Measurements from ENCODE around the gene ITPKB.

Gene ITPKB

GRCh38 chr1:226652613-226653012 lies 86.5 kb downstream of the ITPKB start:
- Histone ChIP-seq H3K36me3 (ENCODE audit: insufficient read depth, low read length) (peaks cover 18% of the 10 kb centered on the region), H3K79me2 (ENCODE audit: insufficient read depth, low read length) (peaks cover 29% of the 10 kb centered on the region), H4K20me1 (ENCODE audit: insufficient read depth, low read length) (peaks cover 24% of the 10 kb centered on the region), H3K4me2 (ENCODE audit: insufficient read depth, low read length) (no peak overlapping the region), H2AFZ (ENCODE audit: low read depth, low read length) (no peak overlapping the region), H3K4me1 (ENCODE audit: insufficient read depth, low read length) (peaks cover 52% of the 10 kb centered on the region), H3K27ac (ENCODE audit: low read length) (no peak overlapping the region; the same call in none of the 2 replicates), H3K9me3 (ENCODE audit: insufficient read depth, low read length, severe bottlenecking) (no peaks in the 10 kb centered on the region), H3K27me3 (ENCODE audit: insufficient read depth, low read length, poor library complexity) (no peaks in the 10 kb centered on the region), H3K4me3 (ENCODE audit: low read depth in 1 of 2, low read length in 2 of 2) (no peak overlapping the region), H3K9ac (ENCODE audit: low read depth, low read length) (no peak overlapping the region)
- no peak for DNase-seq
- no peak for ATAC-seq (ENCODE audit: insufficient read depth, low read depth)
- TF ChIP-seq CTCF (IDR thresholded peaks at IDR 0.05; ENCODE audit: borderline replicate concordance, extremely low read depth, low read length, poor library complexity, severe bottlenecking) (no peak), EZH2 (IDR thresholded peaks at IDR 0.05; ENCODE audit: borderline replicate concordance, low read depth, low read length, severe bottlenecking) (no peak)

- no peaks in the 10 kb centered on the region for H3K9me3 ChIP-seq (ENCODE audit: insufficient read depth, low read length, severe bottlenecking)
- H3K4me2 ChIP-seq (ENCODE audit: insufficient read depth, low read length), result no peak overlapping the region
- peaks cover 43% of the 10 kb centered on the region for H3K4me1 ChIP-seq (ENCODE audit: insufficient read depth, low read length)
- H3K4me3 ChIP-seq (ENCODE audit: low read depth in 1 of 2, low read length in 2 of 2), result no peak overlapping the region
- peaks cover 20% of the 10 kb centered on the region for H3K79me2 ChIP-seq (ENCODE audit: insufficient read depth, low read length)
- H3K27ac ChIP-seq (ENCODE audit: low read length), result no peak overlapping the region
- ATAC-seq (ENCODE audit: insufficient read depth, low read depth), result no peak
- TF ChIP-seq EZH2 (IDR thresholded peaks at IDR 0.05; ENCODE audit: borderline replicate concordance, low read depth, low read length, severe bottlenecking) (no peak), CTCF (IDR thresholded peaks at IDR 0.05; ENCODE audit: borderline replicate concordance, extremely low read depth, low read length, poor library complexity, severe bottlenecking) (no peak)
- peaks cover 24% of the 10 kb centered on the region for H4K20me1 ChIP-seq (ENCODE audit: insufficient read depth, low read length)
- no peak for DNase-seq
- no peaks in the 10 kb centered on the region for H3K27me3 ChIP-seq (ENCODE audit: insufficient read depth, low read length, poor library complexity)
- peaks cover 27% of the 10 kb centered on the region for H3K36me3 ChIP-seq (ENCODE audit: insufficient read depth, low read length)
- H2AFZ ChIP-seq (ENCODE audit: low read depth, low read length), result no peak overlapping the region
- no peak overlapping the region for H3K9ac ChIP-seq (ENCODE audit: low read depth, low read length)
These were observed 87.4 kb downstream of the ITPKB start for GRCh38 chr1:226651732-226652105.

- Histone ChIP-seq H4K20me1 (ENCODE audit: insufficient read depth, low read length) (peaks cover 24% of the 10 kb centered on the region), H3K4me2 (ENCODE audit: insufficient read depth, low read length) (no peak overlapping the region), H3K36me3 (ENCODE audit: insufficient read depth, low read length) (peaks cover 33% of the 10 kb centered on the region), H3K27me3 (ENCODE audit: insufficient read depth, low read length, poor library complexity) (no peaks in the 10 kb centered on the region), H3K4me3 (ENCODE audit: low read depth in 1 of 2, low read length in 2 of 2) (no peak overlapping the region), H2AFZ (ENCODE audit: low read depth, low read length) (no peak overlapping the region), H3K9me3 (ENCODE audit: insufficient read depth, low read length, severe bottlenecking) (no peaks in the 10 kb centered on the region), H3K9ac (ENCODE audit: low read depth, low read length) (no peak overlapping the region), H3K4me1 (ENCODE audit: insufficient read depth, low read length) (peaks cover 38% of the 10 kb centered on the region), H3K27ac (ENCODE audit: low read length) (no peak overlapping the region), H3K79me2 (ENCODE audit: insufficient read depth, low read length) (peaks cover 15% of the 10 kb centered on the region; the same call in 1 of the 2 replicates)
- ATAC-seq (ENCODE audit: insufficient read depth, low read depth), result no peak
- TF ChIP-seq EZH2 (IDR thresholded peaks at IDR 0.05; ENCODE audit: borderline replicate concordance, low read depth, low read length, severe bottlenecking) (no peak), CTCF (IDR thresholded peaks at IDR 0.05; ENCODE audit: borderline replicate concordance, extremely low read depth, low read length, poor library complexity, severe bottlenecking) (no peak)
- DNase-seq, result no peak
These were observed 87.9 kb downstream of the ITPKB start for GRCh38 chr1:226651041-226651731.

Measured in DND-41 (cell line).